ENCODE measurements around the gene SETX.

DNA sequence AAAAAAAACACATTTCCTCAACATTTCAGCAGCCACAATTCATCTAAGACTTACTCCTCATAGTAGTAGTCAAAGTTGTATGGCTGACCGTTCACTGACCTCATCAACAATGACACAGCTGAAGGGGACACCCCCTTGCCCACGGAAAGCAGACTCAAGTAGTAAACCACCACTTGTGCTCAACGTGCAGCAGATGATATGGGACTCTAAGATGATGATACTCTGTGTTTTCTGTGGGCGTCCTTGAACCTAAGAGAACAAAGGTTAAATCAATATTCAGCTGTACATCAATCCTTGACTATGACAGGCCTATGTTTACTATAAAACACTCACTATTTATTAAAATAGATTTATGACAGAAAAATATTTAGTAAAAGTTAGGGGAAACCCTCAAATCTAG lies 71.6 kb downstream of the SETX start:
- TF ChIP-seq, protein P1, sequence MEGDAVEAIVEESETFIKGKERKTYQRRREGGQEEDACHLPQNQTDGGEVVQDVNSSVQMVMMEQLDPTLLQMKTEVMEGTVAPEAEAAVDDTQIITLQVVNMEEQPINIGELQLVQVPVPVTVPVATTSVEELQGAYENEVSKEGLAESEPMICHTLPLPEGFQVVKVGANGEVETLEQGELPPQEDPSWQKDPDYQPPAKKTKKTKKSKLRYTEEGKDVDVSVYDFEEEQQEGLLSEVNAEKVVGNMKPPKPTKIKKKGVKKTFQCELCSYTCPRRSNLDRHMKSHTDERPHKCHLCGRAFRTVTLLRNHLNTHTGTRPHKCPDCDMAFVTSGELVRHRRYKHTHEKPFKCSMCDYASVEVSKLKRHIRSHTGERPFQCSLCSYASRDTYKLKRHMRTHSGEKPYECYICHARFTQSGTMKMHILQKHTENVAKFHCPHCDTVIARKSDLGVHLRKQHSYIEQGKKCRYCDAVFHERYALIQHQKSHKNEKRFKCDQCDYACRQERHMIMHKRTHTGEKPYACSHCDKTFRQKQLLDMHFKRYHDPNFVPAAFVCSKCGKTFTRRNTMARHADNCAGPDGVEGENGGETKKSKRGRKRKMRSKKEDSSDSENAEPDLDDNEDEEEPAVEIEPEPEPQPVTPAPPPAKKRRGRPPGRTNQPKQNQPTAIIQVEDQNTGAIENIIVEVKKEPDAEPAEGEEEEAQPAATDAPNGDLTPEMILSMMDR (IDR thresholded peaks at IDR 0.05; ENCODE audit: low read depth, low read length): no peak
- no peak for TF ChIP-seq POLR2A (IDR thresholded peaks at IDR 0.05; ENCODE audit: extremely low read depth, insufficient read length)
- TF ChIP-seq, protein P2, sequence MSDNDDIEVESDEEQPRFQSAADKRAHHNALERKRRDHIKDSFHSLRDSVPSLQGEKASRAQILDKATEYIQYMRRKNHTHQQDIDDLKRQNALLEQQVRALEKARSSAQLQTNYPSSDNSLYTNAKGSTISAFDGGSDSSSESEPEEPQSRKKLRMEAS (IDR thresholded peaks at IDR 0.05; ENCODE audit: low read depth, low read length): no peak
